Keratinocyte (primary cell): ENCODE data around the gene SDR42E2.

Experiments used
- EZH2 ChIP-seq: IDR thresholded peaks from one replicate; pipeline ENCODE4 v1.6.1; 2012; ENCODE audit warnings: inconsistent platforms, mild to moderate bottlenecking, low read length, moderate library complexity
- TF ChIP-seq, protein P1 (sequence below), 3 experiments: IDR thresholded peaks in 1 of 3; conservative IDR thresholded peaks in 1 of 3; optimal IDR thresholded peaks in 1 of 3; 2 replicates in 2 of 3; 3 replicates in 1 of 3; pipeline versions ENCODE3 to v1.5.1; 2011; ENCODE audit warnings: low read length in 3 of 3, mild to moderate bottlenecking in 3 of 3, moderate library complexity in 2 of 3, control low read depth in 1 of 3, inconsistent platforms in 1 of 3; ENCODE audit not compliant: insufficient read depth in 2 of 3; ENCODE audit errors: extremely low read depth in 1 of 3

GRCh38 chr16:22126037-22126558 lies 36.2 kb upstream of the SDR42E2 start:
- TF ChIP-seq, protein P1, sequence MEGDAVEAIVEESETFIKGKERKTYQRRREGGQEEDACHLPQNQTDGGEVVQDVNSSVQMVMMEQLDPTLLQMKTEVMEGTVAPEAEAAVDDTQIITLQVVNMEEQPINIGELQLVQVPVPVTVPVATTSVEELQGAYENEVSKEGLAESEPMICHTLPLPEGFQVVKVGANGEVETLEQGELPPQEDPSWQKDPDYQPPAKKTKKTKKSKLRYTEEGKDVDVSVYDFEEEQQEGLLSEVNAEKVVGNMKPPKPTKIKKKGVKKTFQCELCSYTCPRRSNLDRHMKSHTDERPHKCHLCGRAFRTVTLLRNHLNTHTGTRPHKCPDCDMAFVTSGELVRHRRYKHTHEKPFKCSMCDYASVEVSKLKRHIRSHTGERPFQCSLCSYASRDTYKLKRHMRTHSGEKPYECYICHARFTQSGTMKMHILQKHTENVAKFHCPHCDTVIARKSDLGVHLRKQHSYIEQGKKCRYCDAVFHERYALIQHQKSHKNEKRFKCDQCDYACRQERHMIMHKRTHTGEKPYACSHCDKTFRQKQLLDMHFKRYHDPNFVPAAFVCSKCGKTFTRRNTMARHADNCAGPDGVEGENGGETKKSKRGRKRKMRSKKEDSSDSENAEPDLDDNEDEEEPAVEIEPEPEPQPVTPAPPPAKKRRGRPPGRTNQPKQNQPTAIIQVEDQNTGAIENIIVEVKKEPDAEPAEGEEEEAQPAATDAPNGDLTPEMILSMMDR (optimal IDR thresholded peaks at IDR 0.05 in 1 of 3, IDR thresholded peaks at IDR 0.05 in 1 of 3, conservative IDR thresholded peaks at IDR 0.05 in 1 of 3; ENCODE audit: extremely low read depth in 1 of 3, insufficient read depth in 2 of 3, low read length in 3 of 3) = no peak
- TF ChIP-seq EZH2 = no peak
